Measurements from ENCODE around the gene OPCML. TPM values are rescaled to one million over a fixed set of nuclear protein-coding genes. Genes with fewer than 3 reads are reported as not detected.

Gene OPCML
- total and polyA plus RNA-seq, 2 donors (not counting 1 experiment from before 2014, with no cell fraction given) = not detected

GRCh38 chr11:132429685-132430084 is 1102.6 kb downstream of the OPCML start:
- ChIA-PET POLR2A (no interaction called here), CTCF (no interaction called here)
- DNase-seq = no peak
- Mint-ChIP-seq H3K9me3 (ENCODE audit: insufficient read depth) (no peaks in the 10 kb centered on the region), H3K4me1 (no peaks in the 10 kb centered on the region), H3K4me3 (no peak overlapping the region), H3K27me3 (no peaks in the 10 kb centered on the region), H3K27ac (no peak overlapping the region)
- ATAC-seq (ENCODE audit: low read depth) = no peak
- Histone ChIP-seq H3K36me3 (replicated peaks in 1 of 2; ENCODE audit: control extremely low read depth in 1 of 2, control insufficient read depth in 1 of 2, extremely low read depth in 1 of 2, insufficient read depth in 2 of 2, low read length in 1 of 2) (no peaks in the 10 kb centered on the region), H3K4me1 (ENCODE audit: control insufficient read depth in 2 of 2, insufficient read depth in 2 of 2, low read length in 2 of 2) (no peaks in the 10 kb centered on the region), H3K4me2 (replicated peaks; ENCODE audit: low read depth, low read length, poor library complexity, severe bottlenecking) (no peak overlapping the region), H3K79me2 (ENCODE audit: control insufficient read depth, insufficient read depth, low read length) (no peaks in the 10 kb centered on the region), H3K4me3 (ENCODE audit: control extremely low read depth in 1 of 5, extremely low read depth in 1 of 5, insufficient read depth in 1 of 5, low read depth in 2 of 5, low read length in 4 of 5) (no peak overlapping the region), H4K20me1 (ENCODE audit: control insufficient read depth, insufficient read depth, low read length, poor library complexity, severe bottlenecking) (no peaks in the 10 kb centered on the region), H3K27ac (ENCODE audit: low read length in 2 of 2) (no peak overlapping the region), H3K9ac (ENCODE audit: low read length) (no peak overlapping the region), H3K9me3 (ENCODE audit: control extremely low read depth in 1 of 3, control insufficient read depth in 2 of 3, insufficient read depth in 1 of 3, low read length in 2 of 3) (peaks cover 0 to 12% (median 0%) of the 10 kb centered on the region in 3 donors), H2AFZ (ENCODE audit: insufficient read depth, low read depth, low read length, poor library complexity, severe bottlenecking) (no peak overlapping the region), H3K27me3 (replicated peaks in 1 of 4; ENCODE audit: control extremely low read depth in 1 of 4, control insufficient read depth in 3 of 4, insufficient read depth in 4 of 4, low read length in 3 of 4) (no peaks in the 10 kb centered on the region)
- TF ChIP-seq CTCF (IDR thresholded peaks at IDR 0.05) (no peak), EZH2 (IDR thresholded peaks at IDR 0.05; ENCODE audit: borderline replicate concordance, insufficient read depth, low read depth, low read length, poor library complexity, severe bottlenecking) (no peak)
- no CpG with 5 or more reads among the region's 8 CpGs for WGBS (ENCODE audit: insufficient coverage)
- intact Hi-C loops (cut with micrococcal nuclease) = no loop called here

- ChIA-PET POLR2A (no interaction called here), CTCF (no interaction called here)
- peaks cover 0 to 12% (median 0%) of the 10 kb centered on the region in 3 donors for H3K9me3 ChIP-seq (ENCODE audit: control extremely low read depth in 1 of 3, control insufficient read depth in 2 of 3, insufficient read depth in 1 of 3, low read length in 2 of 3)
- H3K9ac ChIP-seq (ENCODE audit: low read length) = no peak overlapping the region
- H3K4me2 ChIP-seq (replicated peaks; ENCODE audit: low read depth, low read length, poor library complexity, severe bottlenecking) = no peak overlapping the region
- H2AFZ ChIP-seq (ENCODE audit: insufficient read depth, low read depth, low read length, poor library complexity, severe bottlenecking) = no peak overlapping the region
- Mint-ChIP-seq H3K4me1 (no peaks in the 10 kb centered on the region), H3K4me3 (no peak overlapping the region), H3K27ac (no peak overlapping the region), H3K27me3 (no peaks in the 10 kb centered on the region), H3K9me3 (ENCODE audit: insufficient read depth) (no peaks in the 10 kb centered on the region)
- WGBS (ENCODE audit: insufficient coverage) = 80% methylated on average over 4 of the region's 6 CpGs
- no peaks in the 10 kb centered on the region for H4K20me1 ChIP-seq (ENCODE audit: control insufficient read depth, insufficient read depth, low read length, poor library complexity, severe bottlenecking)
- no peaks in the 10 kb centered on the region for H3K27me3 ChIP-seq (replicated peaks in 1 of 4; ENCODE audit: control extremely low read depth in 1 of 4, control insufficient read depth in 3 of 4, insufficient read depth in 4 of 4, low read length in 3 of 4)
- no peaks in the 10 kb centered on the region for H3K79me2 ChIP-seq (ENCODE audit: control insufficient read depth, insufficient read depth, low read length)
- H3K4me3 ChIP-seq (ENCODE audit: control extremely low read depth in 1 of 5, extremely low read depth in 1 of 5, insufficient read depth in 1 of 5, low read depth in 2 of 5, low read length in 4 of 5) = no peak overlapping the region
- no peaks in the 10 kb centered on the region for H3K4me1 ChIP-seq (ENCODE audit: control insufficient read depth in 2 of 2, insufficient read depth in 2 of 2, low read length in 2 of 2)
- intact Hi-C loops (cut with micrococcal nuclease) = no loop called here
- ATAC-seq (ENCODE audit: low read depth) (no peak), DNase-seq (no peak)
- no peaks in the 10 kb centered on the region for H3K36me3 ChIP-seq (replicated peaks in 1 of 2; ENCODE audit: control extremely low read depth in 1 of 2, control insufficient read depth in 1 of 2, extremely low read depth in 1 of 2, insufficient read depth in 2 of 2, low read length in 1 of 2)
- TF ChIP-seq EZH2 (IDR thresholded peaks at IDR 0.05; ENCODE audit: borderline replicate concordance, insufficient read depth, low read depth, low read length, poor library complexity, severe bottlenecking) (no peak), CTCF (IDR thresholded peaks at IDR 0.05) (no peak)
- no peak overlapping the region for H3K27ac ChIP-seq (ENCODE audit: low read length in 2 of 2)
These were observed 1104.7 kb downstream of the OPCML start for GRCh38 chr11:132427611-132428010.
